IgD-negative memory B cell (primary cell): ENCODE results near the gene RIPK4. TPM values are rescaled to one million over a fixed set of nuclear protein-coding genes. Genes with fewer than 3 reads are reported as not detected.
A peak's percentile ranks its signal among the peaks of the same experiment; 100 is the strongest.

Source experiments
- H3K27ac Mint-ChIP-seq, 3 donors: one replicate each; pipeline ENCODE4 v1.8.0; 2020 to 2022; ENCODE audit warnings: mild to moderate bottlenecking in 3 of 3, mixed read lengths in 3 of 3, moderate library complexity in 1 of 3
- H3K27me3 Mint-ChIP-seq: one replicate; pipeline ENCODE4 v1.8.0; 2021; ENCODE audit warnings: mixed read lengths
- H3K36me3 Mint-ChIP-seq: one replicate; pipeline ENCODE4 v1.8.0; 2020; ENCODE audit warnings: mild to moderate bottlenecking, mixed read lengths
- H3K4me1 Mint-ChIP-seq, 3 donors: one replicate each; pipeline ENCODE4 v1.8.0; 2020 to 2022; ENCODE audit warnings: mixed read lengths in 3 of 3, mild to moderate bottlenecking in 1 of 3
- H3K4me3 Mint-ChIP-seq, 4 donors: one replicate each; pipeline ENCODE4 v1.8.0; 2020 to 2022; ENCODE audit warnings: mild to moderate bottlenecking in 4 of 4, mixed read lengths in 4 of 4, moderate library complexity in 3 of 4
- H3K9me3 Mint-ChIP-seq, 3 donors: one replicate each; pipeline ENCODE4 v1.8.0; 2020 to 2021; ENCODE audit warnings: mixed read lengths in 3 of 3, mild to moderate bottlenecking in 1 of 3
- polyA plus RNA-seq: library from polyadenylated mRNA; unstranded; fragments of 300-500 nt; fragmentation: Illumina TruSeq; gene quantifications from one replicate; pipeline ENCODE4 v1.2.3, GENCODE V29; 2021

RIPK4 gene
- polyA plus RNA-seq, 1 donor from 2014 or later, result not detected

- Mint-ChIP-seq H3K36me3 (peaks cover 2% of the 10 kb centered on the region), H3K4me3 (no peak overlapping the region), H3K27me3 (peaks cover 53% of the 10 kb centered on the region)
Observed at GRCh38 chr21:41780337-41781049, 13.6 kb upstream of the RIPK4 start.

GRCh38 chr21:41779659-41780058 is 12.8 kb upstream of the RIPK4 start:
- H3K4me1 Mint-ChIP-seq, result peaks cover 4 to 7% (median 7%) of the 10 kb centered on the region in 3 donors
- H3K4me3 Mint-ChIP-seq, result no peak overlapping the region
- H3K27me3 Mint-ChIP-seq, result peaks cover 54% of the 10 kb centered on the region
- no peak overlapping the region for H3K27ac Mint-ChIP-seq
- peaks cover 2% of the 10 kb centered on the region for H3K36me3 Mint-ChIP-seq
- H3K9me3 Mint-ChIP-seq, result no peaks in the 10 kb centered on the region

More at GRCh38 chr21:41780337-41781049, 13.6 kb upstream of the RIPK4 start:
- Mint-ChIP-seq H3K9me3 (no peaks in the 10 kb centered on the region), H3K27ac (no peak overlapping the region), H3K4me1 (peaks cover 4 to 7% (median 7%) of the 10 kb centered on the region in 3 donors)

GRCh38 chr21:41778930-41779600 is 12.2 kb upstream of the RIPK4 start:
- peaks cover 4 to 7% (median 7%) of the 10 kb centered on the region in 3 donors for H3K4me1 Mint-ChIP-seq
- H3K27ac Mint-ChIP-seq, result no peak overlapping the region
- H3K4me3 Mint-ChIP-seq, result peak overlapping the region in 1 of 4 donors; percentile 58
- peaks cover 2% of the 10 kb centered on the region for H3K36me3 Mint-ChIP-seq
- H3K9me3 Mint-ChIP-seq, result no peaks in the 10 kb centered on the region
- peaks cover 54% of the 10 kb centered on the region for H3K27me3 Mint-ChIP-seq

GRCh38 chr21:41777951-41778815 is 11.3 kb upstream of the RIPK4 start:
- peaks cover 4 to 7% (median 7%) of the 10 kb centered on the region in 3 donors for H3K4me1 Mint-ChIP-seq
- H3K4me3 Mint-ChIP-seq, result no peak overlapping the region
- peaks cover 47% of the 10 kb centered on the region for H3K27me3 Mint-ChIP-seq
- no peaks in the 10 kb centered on the region for H3K9me3 Mint-ChIP-seq
- H3K27ac Mint-ChIP-seq, result no peak overlapping the region
- H3K36me3 Mint-ChIP-seq, result peaks cover 2% of the 10 kb centered on the region

GRCh38 chr21:41776778-41777177 is 9.9 kb upstream of the RIPK4 start:
- H3K27ac Mint-ChIP-seq, result no peak overlapping the region
- H3K4me3 Mint-ChIP-seq, result no peak overlapping the region
- H3K27me3 Mint-ChIP-seq, result peaks cover 52% of the 10 kb centered on the region
- H3K4me1 Mint-ChIP-seq, result peaks cover 4 to 7% (median 7%) of the 10 kb centered on the region in 3 donors
- peaks cover 2% of the 10 kb centered on the region for H3K36me3 Mint-ChIP-seq
- H3K9me3 Mint-ChIP-seq, result no peaks in the 10 kb centered on the region

- Mint-ChIP-seq H3K9me3 (no peaks in the 10 kb centered on the region), H3K4me1 (peaks cover 2 to 7% (median 7%) of the 10 kb centered on the region in 3 donors), H3K27me3 (peaks cover 63% of the 10 kb centered on the region)
Observed at GRCh38 chr21:41775149-41775472, 8.3 kb upstream of the RIPK4 start.

GRCh38 chr21:41774467-41775148 is 7.8 kb upstream of the RIPK4 start:
- H3K27ac Mint-ChIP-seq, result no peak overlapping the region
- H3K27me3 Mint-ChIP-seq, result peaks cover 66% of the 10 kb centered on the region
- no peaks in the 10 kb centered on the region for H3K36me3 Mint-ChIP-seq
- H3K4me3 Mint-ChIP-seq, result no peak overlapping the region
- no peaks in the 10 kb centered on the region for H3K9me3 Mint-ChIP-seq
- H3K4me1 Mint-ChIP-seq, result peaks cover 4 to 8% (median 5%) of the 10 kb centered on the region in 3 donors

More at GRCh38 chr21:41775149-41775472, 8.3 kb upstream of the RIPK4 start:
- Mint-ChIP-seq H3K4me3 (no peak overlapping the region), H3K27ac (no peak overlapping the region), H3K36me3 (no peaks in the 10 kb centered on the region)

- Mint-ChIP-seq H3K27ac (no peak overlapping the region), H3K27me3 (peaks cover 67% of the 10 kb centered on the region), H3K4me1 (peaks cover 15 to 20% (median 15%) of the 10 kb centered on the region in 3 donors), H3K9me3 (no peaks in the 10 kb centered on the region), H3K36me3 (no peaks in the 10 kb centered on the region), H3K4me3 (no peak overlapping the region)
Observed at GRCh38 chr21:41772351-41773080, 5.7 kb upstream of the RIPK4 start.

GRCh38 chr21:41771625-41771945 is 4.7 kb upstream of the RIPK4 start:
- peaks cover 20 to 26% (median 20%) of the 10 kb centered on the region in 3 donors for H3K4me1 Mint-ChIP-seq
- peak overlapping the region in 1 of 3 donors; percentile 7 for H3K27ac Mint-ChIP-seq
- H3K4me3 Mint-ChIP-seq, result no peak overlapping the region
- no peaks in the 10 kb centered on the region for H3K36me3 Mint-ChIP-seq
- H3K9me3 Mint-ChIP-seq, result peaks cover 0 to 3% (median 0%) of the 10 kb centered on the region in 3 donors
- H3K27me3 Mint-ChIP-seq, result peaks cover 67% of the 10 kb centered on the region

- Mint-ChIP-seq H3K4me1 (peaks cover 20 to 26% (median 20%) of the 10 kb centered on the region in 3 donors), H3K4me3 (peak overlapping the region in 2 of 4 donors; percentile 11 to 41), H3K36me3 (no peaks in the 10 kb centered on the region), H3K27me3 (peaks cover 66% of the 10 kb centered on the region), H3K9me3 (peaks cover 0 to 3% (median 0%) of the 10 kb centered on the region in 3 donors), H3K27ac (peak overlapping the region in 1 of 3 donors; percentile 7)
Observed at GRCh38 chr21:41770901-41771624, 4.2 kb upstream of the RIPK4 start.

GRCh38 chr21:41769933-41770332 is 3.1 kb upstream of the RIPK4 start:
- H3K27ac Mint-ChIP-seq, result peak overlapping the region in 1 of 3 donors; percentile 7
- no peaks in the 10 kb centered on the region for H3K36me3 Mint-ChIP-seq
- peaks cover 69% of the 10 kb centered on the region for H3K27me3 Mint-ChIP-seq
- peaks cover 0 to 5% (median 0%) of the 10 kb centered on the region in 3 donors for H3K9me3 Mint-ChIP-seq
- peak overlapping the region in 2 of 4 donors; percentile 9 to 10 for H3K4me3 Mint-ChIP-seq
- peaks cover 20 to 33% (median 20%) of the 10 kb centered on the region in 3 donors for H3K4me1 Mint-ChIP-seq

- H3K4me1 Mint-ChIP-seq, result peaks cover 20 to 33% (median 20%) of the 10 kb centered on the region in 3 donors
Observed at GRCh38 chr21:41769521-41769920, 2.7 kb upstream of the RIPK4 start.

GRCh38 chr21:41769111-41769510 is 2.3 kb upstream of the RIPK4 start:
- Mint-ChIP-seq H3K4me1 (peaks cover 20 to 33% (median 20%) of the 10 kb centered on the region in 3 donors), H3K9me3 (peaks cover 0 to 5% (median 0%) of the 10 kb centered on the region in 3 donors), H3K27ac (no peak overlapping the region), H3K4me3 (peak overlapping the region; percentile 23 to 88 (median 48)), H3K27me3 (peaks cover 68% of the 10 kb centered on the region), H3K36me3 (no peaks in the 10 kb centered on the region)

More at GRCh38 chr21:41769521-41769920, 2.7 kb upstream of the RIPK4 start:
- no peaks in the 10 kb centered on the region for H3K36me3 Mint-ChIP-seq
- H3K27ac Mint-ChIP-seq, result no peak overlapping the region
- peaks cover 68% of the 10 kb centered on the region for H3K27me3 Mint-ChIP-seq
- peaks cover 0 to 5% (median 0%) of the 10 kb centered on the region in 3 donors for H3K9me3 Mint-ChIP-seq
- H3K4me3 Mint-ChIP-seq, result peak overlapping the region in 2 of 4 donors; percentile 9 to 10
